WTC11 (cell line): ENCODE data around the gene FABP3.

Source experiments
- ELF4 ChIP-seq: sonication (generic); formaldehyde crosslinking; IDR thresholded peaks from 2 replicates; pipeline ENCODE4 v1.8.1; 2022; ENCODE audit warnings: low read depth, mild to moderate bottlenecking, moderate library complexity, missing genetic modification reagents
- FOXK1 ChIP-seq: sonication (generic); formaldehyde crosslinking; IDR thresholded peaks from 2 replicates; pipeline ENCODE4 v1.8.0; 2022; ENCODE audit warnings: mild to moderate bottlenecking, moderate library complexity, missing genetic modification reagents
- RELA ChIP-seq: sonication (generic); formaldehyde crosslinking; IDR thresholded peaks from 2 replicates; pipeline ENCODE4 v1.8.1; 2022; ENCODE audit warnings: missing genetic modification reagents, mild to moderate bottlenecking, borderline replicate concordance
- TF ChIP-seq, protein P1 (sequence below): fragments of 200-600 bp; IDR thresholded peaks from 2 replicates; pipeline ENCODE4 v1.8.0; 2022; ENCODE audit warnings: antibody characterized with exemption
- TF ChIP-seq, protein P2 (sequence below): sonication (generic); formaldehyde crosslinking; IDR thresholded peaks from 2 replicates; pipeline ENCODE4 v1.8.1; 2023; ENCODE audit warnings: mild to moderate bottlenecking, missing genetic modification reagents
- TF ChIP-seq, protein P3 (sequence below): sonication (generic); formaldehyde crosslinking; conservative IDR thresholded peaks from 2 replicates; pipeline ENCODE4 v1.8.1; 2022; ENCODE audit warnings: mild to moderate bottlenecking, missing genetic modification reagents

DNA sequence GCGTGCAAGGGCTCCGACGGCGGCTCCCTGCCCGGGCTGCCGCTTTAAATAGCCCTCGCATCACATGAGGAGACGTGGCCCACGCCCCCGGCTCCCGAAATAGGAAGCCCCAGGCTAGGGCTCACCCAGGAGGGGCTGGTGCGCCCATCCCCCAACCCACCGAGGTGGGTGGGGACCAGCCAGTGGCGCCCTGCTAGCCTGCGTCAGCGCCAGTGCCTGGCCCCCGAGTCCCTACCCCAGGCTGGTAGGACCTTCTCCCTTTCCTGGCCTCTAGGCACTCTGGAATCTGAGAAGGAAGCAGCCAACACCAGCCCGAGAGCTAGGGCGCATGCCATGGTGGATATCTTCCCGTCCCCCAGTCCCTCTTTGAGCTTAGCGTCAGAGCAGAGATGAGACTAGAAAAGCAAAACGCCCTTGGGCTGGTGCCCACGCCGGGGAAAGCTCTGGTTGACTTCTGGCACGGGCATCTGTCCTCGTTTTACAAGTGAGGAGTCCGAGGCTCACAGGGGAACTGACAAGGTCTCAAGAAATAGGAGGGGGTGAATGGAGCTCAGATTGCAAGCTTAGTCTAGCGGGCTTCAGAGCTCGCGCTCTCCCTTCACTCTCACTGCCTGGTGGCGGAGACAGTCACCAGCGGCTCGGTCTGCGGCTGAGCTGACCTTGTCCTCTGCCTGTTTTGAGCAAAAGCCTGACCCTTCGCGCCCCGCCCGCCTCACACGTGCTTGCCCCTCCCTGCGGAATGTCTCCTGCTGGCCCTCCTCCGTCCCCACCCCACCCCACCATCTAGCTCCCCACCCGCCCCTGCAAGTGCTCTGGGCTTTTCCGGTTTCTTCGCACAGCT, at the start of gene FABP3:
- TF ChIP-seq, protein P1, sequence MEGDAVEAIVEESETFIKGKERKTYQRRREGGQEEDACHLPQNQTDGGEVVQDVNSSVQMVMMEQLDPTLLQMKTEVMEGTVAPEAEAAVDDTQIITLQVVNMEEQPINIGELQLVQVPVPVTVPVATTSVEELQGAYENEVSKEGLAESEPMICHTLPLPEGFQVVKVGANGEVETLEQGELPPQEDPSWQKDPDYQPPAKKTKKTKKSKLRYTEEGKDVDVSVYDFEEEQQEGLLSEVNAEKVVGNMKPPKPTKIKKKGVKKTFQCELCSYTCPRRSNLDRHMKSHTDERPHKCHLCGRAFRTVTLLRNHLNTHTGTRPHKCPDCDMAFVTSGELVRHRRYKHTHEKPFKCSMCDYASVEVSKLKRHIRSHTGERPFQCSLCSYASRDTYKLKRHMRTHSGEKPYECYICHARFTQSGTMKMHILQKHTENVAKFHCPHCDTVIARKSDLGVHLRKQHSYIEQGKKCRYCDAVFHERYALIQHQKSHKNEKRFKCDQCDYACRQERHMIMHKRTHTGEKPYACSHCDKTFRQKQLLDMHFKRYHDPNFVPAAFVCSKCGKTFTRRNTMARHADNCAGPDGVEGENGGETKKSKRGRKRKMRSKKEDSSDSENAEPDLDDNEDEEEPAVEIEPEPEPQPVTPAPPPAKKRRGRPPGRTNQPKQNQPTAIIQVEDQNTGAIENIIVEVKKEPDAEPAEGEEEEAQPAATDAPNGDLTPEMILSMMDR = no peak
- TF ChIP-seq, protein P2, sequence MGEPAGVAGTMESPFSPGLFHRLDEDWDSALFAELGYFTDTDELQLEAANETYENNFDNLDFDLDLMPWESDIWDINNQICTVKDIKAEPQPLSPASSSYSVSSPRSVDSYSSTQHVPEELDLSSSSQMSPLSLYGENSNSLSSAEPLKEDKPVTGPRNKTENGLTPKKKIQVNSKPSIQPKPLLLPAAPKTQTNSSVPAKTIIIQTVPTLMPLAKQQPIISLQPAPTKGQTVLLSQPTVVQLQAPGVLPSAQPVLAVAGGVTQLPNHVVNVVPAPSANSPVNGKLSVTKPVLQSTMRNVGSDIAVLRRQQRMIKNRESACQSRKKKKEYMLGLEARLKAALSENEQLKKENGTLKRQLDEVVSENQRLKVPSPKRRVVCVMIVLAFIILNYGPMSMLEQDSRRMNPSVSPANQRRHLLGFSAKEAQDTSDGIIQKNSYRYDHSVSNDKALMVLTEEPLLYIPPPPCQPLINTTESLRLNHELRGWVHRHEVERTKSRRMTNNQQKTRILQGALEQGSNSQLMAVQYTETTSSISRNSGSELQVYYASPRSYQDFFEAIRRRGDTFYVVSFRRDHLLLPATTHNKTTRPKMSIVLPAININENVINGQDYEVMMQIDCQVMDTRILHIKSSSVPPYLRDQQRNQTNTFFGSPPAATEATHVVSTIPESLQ = no peak
- TF ChIP-seq RELA (CRISPR knock-in tag) = no peak
- TF ChIP-seq, protein P3, sequence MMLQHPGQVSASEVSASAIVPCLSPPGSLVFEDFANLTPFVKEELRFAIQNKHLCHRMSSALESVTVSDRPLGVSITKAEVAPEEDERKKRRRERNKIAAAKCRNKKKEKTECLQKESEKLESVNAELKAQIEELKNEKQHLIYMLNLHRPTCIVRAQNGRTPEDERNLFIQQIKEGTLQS (CRISPR knock-in tag) = no peak
- no peak for TF ChIP-seq FOXK1 (CRISPR knock-in tag)
- no peak for TF ChIP-seq ELF4
